Transverse colon (tissue), 4 donors: ENCODE data around the gene CGB5. TPM values are rescaled to one million over a fixed set of nuclear protein-coding genes. Genes with fewer than 3 reads are reported as not detected.
"Not testable (repeated sequence)": the region's sequence is repeated elsewhere in the genome, so short reads cannot be mapped to it uniquely, and the experiment has no call there.

ENCODE experiments used
- DNase-seq: peaks from one replicate; pipeline ENCODE4 v3.0.0-alpha.2; 2019
- H3K27ac ChIP-seq, 4 donors: fragments of 200-600 bp; sonication (generic); 2 replicates each; pipeline ENCODE4 v1.5.1; 2016 to 2018; ENCODE audit warnings: inconsistent platforms in 4 of 4
- H3K27me3 ChIP-seq: fragments of 200-600 bp; sonication (generic); 2 replicates; pipeline ENCODE4 v1.5.1; 2017; ENCODE audit warnings: inconsistent platforms
- H3K36me3 ChIP-seq, 4 donors: fragments of 200-600 bp; sonication (generic); 2 replicates each; pipeline ENCODE4 v1.5.1; 2017 to 2019; ENCODE audit warnings: inconsistent platforms in 4 of 4
- H3K4me1 ChIP-seq, 4 donors: fragments of 200-600 bp; sonication (generic); 2 replicates each; pipeline ENCODE4 v1.5.1; 2017 to 2020; ENCODE audit warnings: inconsistent platforms in 4 of 4
- H3K4me3 ChIP-seq, 4 donors: fragments of 200-600 bp; sonication (generic); 1 replicate in 1 of 4; 2 replicates in 3 of 4; pipeline versions ENCODE4 v1.5.1 to v1.6.1; 2017 to 2019; ENCODE audit warnings: inconsistent platforms in 4 of 4
- H3K9me3 ChIP-seq, 2 donors: fragments of 200-600 bp; sonication (generic); 2 replicates each; pipeline ENCODE4 v1.5.1; 2017 to 2019; ENCODE audit warnings: inconsistent platforms in 2 of 2
- WGBS, 2 donors: methylation state at CpG; one replicate each; pipeline ENCODE4 v1.1.5; 2018; ENCODE audit warnings: low coverage in 1 of 2; 5-methylcytosine and 5-hydroxymethylcytosine counted together
- in situ Hi-C, 4 donors: fragments of 200-750 bp; cut with MboI; loops; one replicate each; pipeline versions ENCODE4 v1.15.0 to v1.15.1; 2017; ENCODE audit warnings: low sequenced_read_pairs in 3 of 4, low pct_ligation_motif_present in 1 of 4, low pct_unique_long_range_greater_than_20kb in 1 of 4
- intact Hi-C: fragments of 100-400 bp; cut with DNase I; formaldehyde crosslinking; loops from one replicate; pipeline ENCODE4 v1.15.1; 2023; ENCODE audit warnings: low total_unique reads
- total RNA-seq, 4 donors: library from RNA; depleted of rRNA; stranded (reverse); fragments of >200 nt; gene quantifications; one replicate each; pipeline ENCODE4 v1.1.0, GENCODE V29; 2016
- TF ChIP-seq, protein P1 (sequence below), 5 experiments: fragments of 200-600 bp in 3 of 5; fragments of 450-650 bp in 2 of 5; sonication (generic) in 3 of 5; IDR thresholded peaks; 1 replicate in 2 of 5; 2 replicates in 3 of 5; pipeline ENCODE4 v1.5.1; 2016 to 2017; ENCODE audit warnings: antibody characterized with exemption in 5 of 5, inconsistent platforms in 3 of 5, mild to moderate bottlenecking in 2 of 5, moderate library complexity in 1 of 5

CGB5 gene
- total RNA-seq, 4 donors from 2014 or later, result not detected

GRCh38 chr19:49025599-49025998, 18.0 kb upstream of the CGB5 start:
- DNase-seq, H3K36me3 ChIP-seq, H3K4me3 ChIP-seq, intact Hi-C loops, H3K27ac ChIP-seq, H3K9me3 ChIP-seq, in situ Hi-C loops, H3K4me1 ChIP-seq: not testable (repeated sequence)
- H3K27me3 ChIP-seq, result peaks cover 12% of the 10 kb centered on the region
- WGBS, 2 donors, result 60 to 85% methylated on average over 1 to 16 of the region's 23 CpGs

DNA sequence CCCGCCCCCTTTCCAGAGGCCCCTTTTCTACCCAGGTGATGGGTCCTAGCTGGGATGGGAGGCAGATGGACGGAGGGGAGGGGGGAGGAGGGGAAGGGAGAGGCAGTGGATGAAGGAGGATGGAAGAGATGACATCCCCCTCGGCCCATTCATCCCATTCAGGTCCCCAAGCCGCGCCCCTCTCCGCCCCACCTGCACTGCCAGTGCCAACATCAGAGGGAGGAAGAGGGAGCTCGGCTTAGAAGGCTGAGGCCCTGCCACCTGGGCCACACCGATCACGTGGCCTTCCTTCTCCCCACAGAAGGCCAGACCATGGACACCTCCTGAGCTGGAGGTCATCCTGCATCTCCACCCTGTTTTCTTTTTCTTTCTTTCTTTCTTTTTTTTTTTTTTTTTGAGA, 15.0 kb upstream of the CGB5 start:
- H3K4me3 ChIP-seq, intact Hi-C loops, H3K27me3 ChIP-seq, H3K36me3 ChIP-seq, H3K4me1 ChIP-seq, H3K9me3 ChIP-seq, in situ Hi-C loops, H3K27ac ChIP-seq, DNase-seq: not testable (repeated sequence)
- 68% methylated on average over 9 of the region's 9 CpGs; no CpG with 5 or more reads in 1 of the 2 donors for WGBS, 2 donors

DNA sequence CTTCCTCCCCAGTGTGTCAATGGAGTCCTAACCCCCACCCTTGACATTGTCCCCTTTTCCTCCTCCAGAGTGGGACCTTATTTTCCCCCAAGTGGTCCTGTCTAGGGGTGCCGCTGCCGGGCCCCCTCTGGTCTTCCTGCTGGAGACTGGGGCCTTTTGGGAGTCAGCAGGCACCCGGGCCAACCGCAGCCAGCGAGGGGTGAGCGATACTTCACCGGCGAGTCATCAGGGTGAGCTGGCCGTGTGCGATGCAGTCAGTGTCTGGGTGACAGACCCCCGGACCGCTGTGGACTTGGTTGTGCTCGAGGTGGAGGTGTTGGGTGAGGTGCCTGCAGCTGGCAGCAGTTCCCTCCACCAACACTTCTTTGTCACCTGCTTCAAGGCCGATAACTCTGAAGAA, 13.9 kb upstream of the CGB5 start:
- intact Hi-C loops, H3K27me3 ChIP-seq, H3K36me3 ChIP-seq, H3K4me1 ChIP-seq, in situ Hi-C loops, H3K27ac ChIP-seq, DNase-seq, H3K4me3 ChIP-seq, H3K9me3 ChIP-seq: not testable (repeated sequence)
- WGBS, 2 donors, result 91% methylated on average over 14 of the region's 14 CpGs; no CpG with 5 or more reads in 1 of the 2 donors

GRCh38 chr19:49030323-49030722, 13.3 kb upstream of the CGB5 start:
- H3K4me3 ChIP-seq, H3K27me3 ChIP-seq, H3K4me1 ChIP-seq, DNase-seq, H3K9me3 ChIP-seq, H3K27ac ChIP-seq, in situ Hi-C loops, H3K36me3 ChIP-seq, intact Hi-C loops: not testable (repeated sequence)
- WGBS, 2 donors, result 86 to 91% methylated on average over 1 to 4 of the region's 8 CpGs

- DNase-seq, H3K4me1 ChIP-seq, H3K27me3 ChIP-seq, in situ Hi-C loops, intact Hi-C loops, H3K4me3 ChIP-seq, H3K27ac ChIP-seq, H3K36me3 ChIP-seq, H3K9me3 ChIP-seq: not testable (repeated sequence)
- TF ChIP-seq, protein P1, sequence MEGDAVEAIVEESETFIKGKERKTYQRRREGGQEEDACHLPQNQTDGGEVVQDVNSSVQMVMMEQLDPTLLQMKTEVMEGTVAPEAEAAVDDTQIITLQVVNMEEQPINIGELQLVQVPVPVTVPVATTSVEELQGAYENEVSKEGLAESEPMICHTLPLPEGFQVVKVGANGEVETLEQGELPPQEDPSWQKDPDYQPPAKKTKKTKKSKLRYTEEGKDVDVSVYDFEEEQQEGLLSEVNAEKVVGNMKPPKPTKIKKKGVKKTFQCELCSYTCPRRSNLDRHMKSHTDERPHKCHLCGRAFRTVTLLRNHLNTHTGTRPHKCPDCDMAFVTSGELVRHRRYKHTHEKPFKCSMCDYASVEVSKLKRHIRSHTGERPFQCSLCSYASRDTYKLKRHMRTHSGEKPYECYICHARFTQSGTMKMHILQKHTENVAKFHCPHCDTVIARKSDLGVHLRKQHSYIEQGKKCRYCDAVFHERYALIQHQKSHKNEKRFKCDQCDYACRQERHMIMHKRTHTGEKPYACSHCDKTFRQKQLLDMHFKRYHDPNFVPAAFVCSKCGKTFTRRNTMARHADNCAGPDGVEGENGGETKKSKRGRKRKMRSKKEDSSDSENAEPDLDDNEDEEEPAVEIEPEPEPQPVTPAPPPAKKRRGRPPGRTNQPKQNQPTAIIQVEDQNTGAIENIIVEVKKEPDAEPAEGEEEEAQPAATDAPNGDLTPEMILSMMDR (IDR thresholded peaks at IDR 0.05), result peak in 1 of 5 experiments; percentile 26
- 45 to 93% methylated on average over 2 to 26 of the region's 28 CpGs for WGBS, 2 donors
Measured at GRCh38 chr19:49031642-49032301, 11.9 kb upstream of the CGB5 start, which contains the start of gene CGB2. CGB2 (plus strand) TSS chr19:49031890; CDS start chr19:49032096, 206 bp downstream.

DNA sequence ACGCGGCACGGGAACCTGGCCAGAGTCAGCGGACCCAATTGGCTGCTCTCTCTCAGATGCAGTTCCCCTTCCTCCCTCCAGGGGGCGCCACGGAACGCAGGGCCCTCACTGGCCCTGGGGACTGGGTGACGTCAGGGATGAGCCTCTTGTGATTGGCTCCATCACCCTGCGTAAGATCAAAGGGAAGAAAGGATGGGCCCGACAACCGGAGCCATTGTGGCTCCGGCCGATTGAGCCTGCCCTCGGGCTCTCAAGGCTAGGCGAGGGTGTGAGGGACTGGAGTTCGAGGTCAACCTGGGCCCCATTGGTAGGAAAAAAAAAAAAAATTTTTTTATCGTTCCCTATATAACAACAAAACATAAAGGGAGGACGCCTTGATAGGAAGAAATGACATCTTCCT, 6.8 kb upstream of the CGB5 start, which contains the start of gene CGB1:
TSS of gene CGB1 (minus strand) at position 81 of the 400 bp plus-strand sequence. CDS start 184 bp downstream, outside the sequence.
- DNase-seq, intact Hi-C loops, H3K36me3 ChIP-seq, H3K27me3 ChIP-seq, H3K4me1 ChIP-seq, H3K27ac ChIP-seq, H3K9me3 ChIP-seq, in situ Hi-C loops, H3K4me3 ChIP-seq: not testable (repeated sequence)
- TF ChIP-seq, protein P1 (IDR thresholded peaks at IDR 0.05), result peak in 2 of 5 experiments; percentile 18 to 21
- 59% methylated on average over 18 of the region's 18 CpGs; no CpG with 5 or more reads in 1 of the 2 donors for WGBS, 2 donors

DNA sequence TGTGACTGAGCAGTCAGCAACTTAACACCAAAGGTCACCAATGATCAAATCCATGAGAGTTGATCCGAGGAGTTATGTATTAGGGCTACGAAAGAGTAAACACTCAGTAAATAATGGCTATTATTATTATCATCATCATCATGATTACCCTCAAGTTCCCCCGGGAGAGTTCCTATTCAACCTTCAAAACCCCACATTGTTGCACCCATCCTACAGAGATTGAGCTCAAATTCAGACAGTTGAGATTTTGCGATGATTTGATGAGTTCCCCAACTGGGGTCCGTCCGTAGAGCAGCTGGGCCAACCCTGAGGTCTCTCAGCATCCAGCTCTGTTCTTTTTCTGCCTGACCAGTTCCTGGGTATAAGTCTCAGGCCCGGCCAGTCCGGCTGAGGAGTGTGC, 5.5 kb upstream of the CGB5 start:
- in situ Hi-C loops, H3K4me3 ChIP-seq, H3K9me3 ChIP-seq, DNase-seq, H3K4me1 ChIP-seq, H3K27me3 ChIP-seq, H3K27ac ChIP-seq, H3K36me3 ChIP-seq, intact Hi-C loops: not testable (repeated sequence)
- WGBS, 2 donors, result 86% methylated on average over 8 of the region's 8 CpGs; no CpG with 5 or more reads in 1 of the 2 donors

- DNase-seq, H3K27me3 ChIP-seq, intact Hi-C loops, H3K27ac ChIP-seq, H3K36me3 ChIP-seq, H3K9me3 ChIP-seq, H3K4me1 ChIP-seq, in situ Hi-C loops, H3K4me3 ChIP-seq: not testable (repeated sequence)
- WGBS, 2 donors, result 75 to 83% methylated on average over 4 to 26 of the region's 26 CpGs
Measured at GRCh38 chr19:49038557-49039276, 4.9 kb upstream of the CGB5 start.

GRCh38 chr19:49039736-49040135, 3.9 kb upstream of the CGB5 start:
- DNase-seq, H3K27ac ChIP-seq, H3K27me3 ChIP-seq, H3K36me3 ChIP-seq, H3K4me1 ChIP-seq, intact Hi-C loops, H3K9me3 ChIP-seq, H3K4me3 ChIP-seq, in situ Hi-C loops: not testable (repeated sequence)
- WGBS, 2 donors, result 50% methylated on average over 9 of the region's 9 CpGs; no CpG with 5 or more reads in 1 of the 2 donors
